ENCODE measurements around the gene PLEKHN1.

The PLEKHN1 gene

DNA sequence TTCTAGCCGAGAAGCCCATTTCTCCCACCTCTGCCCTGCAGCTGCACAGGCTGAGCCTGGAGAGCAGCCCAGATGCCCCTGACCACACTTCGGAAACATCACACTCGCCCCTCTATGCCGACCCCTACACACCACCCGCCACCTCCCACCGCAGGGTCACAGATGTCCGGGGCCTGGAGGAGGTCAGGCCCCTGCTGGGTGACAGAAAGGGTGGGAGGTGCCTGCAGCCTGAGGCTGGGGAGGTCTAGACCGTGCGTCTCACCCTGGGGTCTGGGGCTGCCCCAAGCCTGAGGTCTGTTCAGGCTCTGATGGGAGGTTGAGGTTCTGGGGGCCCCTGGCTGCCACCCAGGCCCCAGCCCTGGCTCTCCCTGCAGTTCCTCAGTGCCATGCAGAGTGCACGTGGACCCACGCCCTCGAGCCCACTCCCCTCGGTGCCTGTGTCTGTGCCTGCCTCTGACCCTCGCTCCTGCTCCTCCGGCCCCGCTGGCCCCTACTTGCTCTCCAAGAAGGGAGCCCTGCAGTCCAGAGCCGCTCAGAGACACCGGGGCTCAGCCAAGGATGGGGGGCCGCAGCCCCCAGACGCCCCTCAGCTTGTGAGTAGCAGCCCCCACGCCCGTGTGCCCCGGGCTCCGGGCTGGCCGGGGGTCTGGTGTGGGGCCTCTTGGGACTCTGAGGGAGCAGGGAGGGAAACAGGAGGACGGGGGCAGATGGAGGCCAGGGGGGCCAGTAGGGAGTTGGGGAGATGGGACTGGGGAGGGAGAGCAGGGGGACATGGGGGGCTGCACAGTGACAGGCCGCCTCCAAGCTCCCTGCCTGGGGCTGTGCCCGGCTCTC lies 7.4 kb downstream of the PLEKHN1 start:
- Histone ChIP-seq H3K9me2 (replicated peaks; ENCODE audit: insufficient read depth, low read length) (no peaks in the 10 kb centered on the region), H4K20me1 (ENCODE audit: insufficient read depth, low read length) (no peaks in the 10 kb centered on the region), H3K27ac (ENCODE audit: low read length) (no peak overlapping the region), H3K27me3 (replicated peaks; ENCODE audit: insufficient read depth, low read length) (peaks cover 20% of the 10 kb centered on the region), H3K36me3 (replicated peaks; ENCODE audit: insufficient read depth, low read length) (no peaks in the 10 kb centered on the region), H3K9ac (ENCODE audit: low read length) (no peak overlapping the region), H3K4me1 (ENCODE audit: low read length) (no peaks in the 10 kb centered on the region), H3K4me3 (ENCODE audit: low read length) (no peak overlapping the region), H3K4me2 (ENCODE audit: low read depth, low read length) (no peak overlapping the region), H3F3A (ENCODE audit: insufficient read depth, low read length) (no peaks in the 10 kb centered on the region), H3K9me3 (replicated peaks; ENCODE audit: insufficient read depth, low read length) (no peaks in the 10 kb centered on the region), H2AFZ (ENCODE audit: low read length) (no peak overlapping the region), H3K79me2 (ENCODE audit: low read length) (no peaks in the 10 kb centered on the region)
- no peak for DNase-seq
- TF ChIP-seq, protein P1, sequence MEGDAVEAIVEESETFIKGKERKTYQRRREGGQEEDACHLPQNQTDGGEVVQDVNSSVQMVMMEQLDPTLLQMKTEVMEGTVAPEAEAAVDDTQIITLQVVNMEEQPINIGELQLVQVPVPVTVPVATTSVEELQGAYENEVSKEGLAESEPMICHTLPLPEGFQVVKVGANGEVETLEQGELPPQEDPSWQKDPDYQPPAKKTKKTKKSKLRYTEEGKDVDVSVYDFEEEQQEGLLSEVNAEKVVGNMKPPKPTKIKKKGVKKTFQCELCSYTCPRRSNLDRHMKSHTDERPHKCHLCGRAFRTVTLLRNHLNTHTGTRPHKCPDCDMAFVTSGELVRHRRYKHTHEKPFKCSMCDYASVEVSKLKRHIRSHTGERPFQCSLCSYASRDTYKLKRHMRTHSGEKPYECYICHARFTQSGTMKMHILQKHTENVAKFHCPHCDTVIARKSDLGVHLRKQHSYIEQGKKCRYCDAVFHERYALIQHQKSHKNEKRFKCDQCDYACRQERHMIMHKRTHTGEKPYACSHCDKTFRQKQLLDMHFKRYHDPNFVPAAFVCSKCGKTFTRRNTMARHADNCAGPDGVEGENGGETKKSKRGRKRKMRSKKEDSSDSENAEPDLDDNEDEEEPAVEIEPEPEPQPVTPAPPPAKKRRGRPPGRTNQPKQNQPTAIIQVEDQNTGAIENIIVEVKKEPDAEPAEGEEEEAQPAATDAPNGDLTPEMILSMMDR (IDR thresholded peaks at IDR 0.05; ENCODE audit: low read length) = no peak
- TF ChIP-seq EZH2phosphoT487 (IDR thresholded peaks at IDR 0.05; ENCODE audit: low read length) (no peak), EZH2 (optimal IDR thresholded peaks at IDR 0.05; ENCODE audit: low read depth, low read length) (no peak)

DNA sequence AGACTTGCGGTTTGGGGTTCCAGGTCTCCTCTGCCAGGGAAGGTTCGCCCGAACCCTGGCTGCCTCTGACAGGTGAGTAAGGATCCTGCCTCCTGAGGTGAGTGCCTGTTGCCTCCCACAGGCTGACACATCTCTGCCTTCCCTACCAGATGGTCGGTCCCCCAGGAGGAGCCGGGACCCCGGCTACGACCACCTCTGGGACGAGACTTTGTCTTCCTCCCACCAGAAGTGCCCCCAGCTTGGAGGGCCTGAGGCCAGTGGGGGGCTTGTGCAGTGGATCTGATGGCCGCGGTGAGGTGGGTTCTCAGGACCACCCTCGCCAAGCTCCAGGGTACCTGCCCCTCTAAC lies 8.0 kb downstream of the PLEKHN1 start:
- H3K27ac ChIP-seq (ENCODE audit: low read length) = no peak overlapping the region
- no peak for TF ChIP-seq EZH2phosphoT487 (IDR thresholded peaks at IDR 0.05; ENCODE audit: low read length)
- TF ChIP-seq, protein P1 (IDR thresholded peaks at IDR 0.05; ENCODE audit: low read length) = no peak
- TF ChIP-seq EZH2 (optimal IDR thresholded peaks at IDR 0.05; ENCODE audit: low read depth, low read length) = no peak
- no peak overlapping the region for H3K4me2 ChIP-seq (ENCODE audit: low read depth, low read length)
- H3F3A ChIP-seq (ENCODE audit: insufficient read depth, low read length) = no peaks in the 10 kb centered on the region
- no peak overlapping the region for H2AFZ ChIP-seq (ENCODE audit: low read length)
- no peak for DNase-seq
- no peak overlapping the region for H3K4me3 ChIP-seq (ENCODE audit: low read length)
- no peaks in the 10 kb centered on the region for H3K4me1 ChIP-seq (ENCODE audit: low read length)
- H3K9me3 ChIP-seq (replicated peaks; ENCODE audit: insufficient read depth, low read length) = no peaks in the 10 kb centered on the region
- no peaks in the 10 kb centered on the region for H3K79me2 ChIP-seq (ENCODE audit: low read length)
- no peaks in the 10 kb centered on the region for H3K9me2 ChIP-seq (replicated peaks; ENCODE audit: insufficient read depth, low read length)
- H4K20me1 ChIP-seq (ENCODE audit: insufficient read depth, low read length) = no peaks in the 10 kb centered on the region
- H3K36me3 ChIP-seq (replicated peaks; ENCODE audit: insufficient read depth, low read length) = no peaks in the 10 kb centered on the region
- peaks cover 26% of the 10 kb centered on the region for H3K27me3 ChIP-seq (replicated peaks; ENCODE audit: insufficient read depth, low read length)
- no peak overlapping the region for H3K9ac ChIP-seq (ENCODE audit: low read length)

DNA sequence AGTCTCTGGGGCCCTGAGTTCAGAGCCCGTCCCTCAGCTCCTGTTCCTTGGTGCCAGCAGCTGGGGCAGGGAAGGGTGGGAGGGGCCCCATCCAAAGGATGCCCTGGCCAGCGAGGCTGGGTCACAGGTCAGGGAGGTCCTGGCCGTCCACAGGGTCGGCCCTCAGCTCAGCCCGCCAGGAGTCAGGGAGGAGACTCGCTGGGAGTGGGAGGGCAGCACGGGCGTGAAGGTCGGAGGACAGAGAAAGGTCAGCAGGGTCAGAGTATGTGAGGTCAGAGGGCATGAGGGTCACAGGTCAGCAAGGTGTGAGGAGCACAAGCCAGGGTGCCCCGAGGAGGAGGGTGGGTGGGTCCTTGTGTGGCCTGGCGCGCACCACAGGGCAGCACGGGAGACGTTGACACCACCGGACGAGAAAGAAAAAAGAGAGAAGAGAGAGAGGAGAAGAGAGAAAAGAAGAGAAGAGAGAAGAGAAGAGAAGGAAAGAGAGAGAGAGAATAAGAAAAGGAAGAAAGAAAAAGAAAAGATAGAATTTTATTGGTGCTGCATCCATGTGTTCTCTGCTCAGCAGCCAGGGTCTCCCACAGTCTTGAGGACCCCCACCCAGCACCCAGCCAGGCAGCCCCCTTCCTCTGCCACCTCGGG lies 8.5 kb downstream of the PLEKHN1 start:
- no peaks in the 10 kb centered on the region for H4K20me1 ChIP-seq (ENCODE audit: insufficient read depth, low read length)
- no peak overlapping the region for H2AFZ ChIP-seq (ENCODE audit: low read length)
- no peak for DNase-seq
- H3K9me3 ChIP-seq (replicated peaks; ENCODE audit: insufficient read depth, low read length) = no peaks in the 10 kb centered on the region
- no peaks in the 10 kb centered on the region for H3K9me2 ChIP-seq (replicated peaks; ENCODE audit: insufficient read depth, low read length)
- peaks cover 32% of the 10 kb centered on the region for H3K27me3 ChIP-seq (replicated peaks; ENCODE audit: insufficient read depth, low read length)
- no peaks in the 10 kb centered on the region for H3K79me2 ChIP-seq (ENCODE audit: low read length)
- no peaks in the 10 kb centered on the region for H3K36me3 ChIP-seq (replicated peaks; ENCODE audit: insufficient read depth, low read length)
- H3K4me1 ChIP-seq (ENCODE audit: low read length) = no peaks in the 10 kb centered on the region
- H3F3A ChIP-seq (ENCODE audit: insufficient read depth, low read length) = no peaks in the 10 kb centered on the region
- TF ChIP-seq EZH2 (optimal IDR thresholded peaks at IDR 0.05; ENCODE audit: low read depth, low read length) = no peak
- TF ChIP-seq, protein P1 (IDR thresholded peaks at IDR 0.05; ENCODE audit: low read length) = no peak
- no peak for TF ChIP-seq EZH2phosphoT487 (IDR thresholded peaks at IDR 0.05; ENCODE audit: low read length)
- H3K9ac ChIP-seq (ENCODE audit: low read length) = no peak overlapping the region
- no peak overlapping the region for H3K4me3 ChIP-seq (ENCODE audit: low read length)
- no peak overlapping the region for H3K4me2 ChIP-seq (ENCODE audit: low read depth, low read length)
- H3K27ac ChIP-seq (ENCODE audit: low read length) = no peak overlapping the region
